PC-9 (cell line): ENCODE results near the gene MOGAT1.

Experiments used
- EZH2 ChIP-seq: fragments of 200-600 bp; sonication (generic); IDR thresholded peaks from 2 replicates; pipeline ENCODE4 v1.8.0; 2017; ENCODE audit warnings: antibody characterized with exemption, low read depth
- TF ChIP-seq, protein P1 (sequence below): fragments of 200-600 bp; sonication (generic); conservative IDR thresholded peaks from 2 replicates; pipeline ENCODE4 v1.6.1; 2017; ENCODE audit warnings: mixed run types, antibody characterized with exemption, mild to moderate bottlenecking, moderate library complexity

DNA sequence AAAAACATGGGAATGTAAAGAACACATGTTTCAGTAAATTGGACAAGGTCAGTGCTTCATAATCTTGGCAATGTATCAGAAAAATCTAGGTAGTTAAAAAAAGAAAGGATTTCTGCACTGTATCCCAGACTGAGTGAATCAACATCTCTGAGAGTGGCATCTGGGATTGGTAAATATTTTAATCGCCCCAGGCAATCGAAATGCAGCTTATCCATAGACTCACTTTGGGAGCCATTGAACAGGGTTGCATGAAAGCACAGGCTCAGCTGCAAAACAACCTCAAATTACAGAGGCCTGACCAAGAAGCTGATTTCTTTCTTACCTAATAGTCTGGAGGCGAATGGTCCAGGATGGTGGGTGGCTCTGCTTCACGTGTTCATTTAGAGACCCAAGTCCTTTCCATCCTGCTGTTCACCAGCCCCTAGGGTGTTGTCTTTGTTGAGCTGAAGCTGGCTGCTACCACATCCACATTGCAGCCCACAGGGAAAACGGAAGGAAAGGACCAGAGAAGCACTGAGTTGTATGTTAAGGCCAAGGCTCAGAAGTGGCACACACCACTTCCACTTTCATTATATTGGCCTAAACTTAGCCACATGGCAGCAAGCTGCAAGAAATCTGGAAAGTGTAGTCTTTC, 59.0 kb downstream of the MOGAT1 start:
- TF ChIP-seq, protein P1, sequence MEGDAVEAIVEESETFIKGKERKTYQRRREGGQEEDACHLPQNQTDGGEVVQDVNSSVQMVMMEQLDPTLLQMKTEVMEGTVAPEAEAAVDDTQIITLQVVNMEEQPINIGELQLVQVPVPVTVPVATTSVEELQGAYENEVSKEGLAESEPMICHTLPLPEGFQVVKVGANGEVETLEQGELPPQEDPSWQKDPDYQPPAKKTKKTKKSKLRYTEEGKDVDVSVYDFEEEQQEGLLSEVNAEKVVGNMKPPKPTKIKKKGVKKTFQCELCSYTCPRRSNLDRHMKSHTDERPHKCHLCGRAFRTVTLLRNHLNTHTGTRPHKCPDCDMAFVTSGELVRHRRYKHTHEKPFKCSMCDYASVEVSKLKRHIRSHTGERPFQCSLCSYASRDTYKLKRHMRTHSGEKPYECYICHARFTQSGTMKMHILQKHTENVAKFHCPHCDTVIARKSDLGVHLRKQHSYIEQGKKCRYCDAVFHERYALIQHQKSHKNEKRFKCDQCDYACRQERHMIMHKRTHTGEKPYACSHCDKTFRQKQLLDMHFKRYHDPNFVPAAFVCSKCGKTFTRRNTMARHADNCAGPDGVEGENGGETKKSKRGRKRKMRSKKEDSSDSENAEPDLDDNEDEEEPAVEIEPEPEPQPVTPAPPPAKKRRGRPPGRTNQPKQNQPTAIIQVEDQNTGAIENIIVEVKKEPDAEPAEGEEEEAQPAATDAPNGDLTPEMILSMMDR: no peak
- no peak for TF ChIP-seq EZH2
